ENCODE measurements around the gene IMMP2L.
"Not testable (repeated sequence)": the region's sequence is repeated elsewhere in the genome, so short reads cannot be mapped to it uniquely, and the experiment has no call there.

The IMMP2L gene

DNA sequence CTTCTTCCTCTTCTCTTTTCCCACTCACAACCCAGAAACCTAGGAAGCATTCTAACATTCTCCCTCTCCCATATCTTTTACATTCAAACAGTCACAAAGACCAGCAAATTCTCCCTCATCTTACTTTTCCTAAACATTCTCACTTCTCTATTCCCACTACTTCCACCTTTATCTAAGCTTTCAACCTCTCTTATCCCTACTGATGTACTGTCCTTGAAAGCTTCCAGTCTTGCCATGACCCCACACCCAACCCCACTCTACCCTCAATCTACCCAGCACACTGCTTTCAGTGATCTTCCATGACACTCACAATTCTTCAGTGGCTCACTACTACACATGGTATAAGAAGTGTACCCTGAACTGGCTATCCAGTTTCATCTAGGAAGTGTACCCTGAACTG, 5.3 kb downstream of the IMMP2L start:
- no peak for DNase-seq

DNA sequence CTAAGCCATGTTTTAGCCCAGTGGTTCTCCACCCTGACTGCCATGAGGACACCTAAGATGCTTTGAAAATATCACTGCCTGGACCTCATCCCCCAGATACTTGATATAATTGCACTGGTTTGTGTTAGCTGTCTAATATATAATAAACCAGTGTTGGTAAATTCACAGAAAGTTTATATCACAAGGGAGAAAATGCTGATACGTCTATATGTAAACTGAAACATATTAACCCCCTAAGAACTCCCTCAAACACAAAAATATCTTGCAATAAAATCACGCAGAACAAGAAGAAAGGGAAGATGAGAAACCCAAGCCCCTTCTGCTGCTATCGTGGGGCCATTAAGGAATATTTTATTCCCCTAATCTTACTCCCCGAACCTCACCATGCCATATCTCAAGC, 8.2 kb downstream of the IMMP2L start:
- no peak for DNase-seq

DNA sequence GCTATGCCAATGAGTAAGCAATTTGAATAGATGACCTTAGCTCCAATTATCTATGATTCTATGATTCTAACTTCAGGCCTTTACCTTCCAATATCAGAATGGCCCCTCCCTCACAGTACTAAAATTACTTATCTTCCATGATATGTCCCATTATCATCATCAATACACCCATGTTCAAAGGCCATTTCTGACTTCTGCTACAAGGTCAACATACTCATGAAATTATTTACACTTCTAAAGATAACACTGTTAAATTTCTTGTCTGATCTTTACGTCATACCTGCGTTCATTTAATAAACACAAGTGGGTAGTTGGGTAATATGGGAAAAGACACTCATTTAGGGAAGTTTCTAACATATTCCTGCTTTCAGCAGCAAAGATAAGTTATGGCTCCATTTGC, 21.2 kb downstream of the IMMP2L start:
- no peak for DNase-seq

DNA sequence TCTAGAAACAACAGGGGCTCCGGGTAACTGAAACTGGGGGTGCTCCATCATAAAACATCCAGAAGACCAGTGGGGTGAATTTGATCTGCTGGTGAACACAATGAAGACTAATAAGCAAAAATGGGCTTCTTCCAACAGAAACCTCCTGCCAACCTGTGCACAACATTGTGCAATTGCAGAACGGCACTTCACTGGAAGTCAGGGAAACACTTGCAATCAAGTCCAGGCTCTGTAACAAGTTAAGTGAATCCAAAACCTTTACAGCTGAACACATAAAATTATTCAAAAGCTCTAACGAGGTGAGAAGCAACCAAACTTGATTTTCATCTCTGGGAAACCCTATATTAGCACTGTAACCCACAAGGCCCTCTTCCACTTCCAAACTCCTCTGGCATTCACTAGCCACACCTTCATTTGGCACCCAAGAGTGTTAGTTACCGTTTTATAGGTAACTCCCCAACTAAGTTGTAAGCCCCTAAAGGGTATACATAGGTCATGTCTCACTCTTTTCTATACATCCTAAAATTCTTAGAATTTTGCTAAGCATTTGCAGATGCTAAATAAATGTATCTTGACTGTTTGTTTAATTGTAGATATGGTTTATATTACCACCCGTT, 22.0 kb downstream of the IMMP2L start:
- DNase-seq = no peak

DNA sequence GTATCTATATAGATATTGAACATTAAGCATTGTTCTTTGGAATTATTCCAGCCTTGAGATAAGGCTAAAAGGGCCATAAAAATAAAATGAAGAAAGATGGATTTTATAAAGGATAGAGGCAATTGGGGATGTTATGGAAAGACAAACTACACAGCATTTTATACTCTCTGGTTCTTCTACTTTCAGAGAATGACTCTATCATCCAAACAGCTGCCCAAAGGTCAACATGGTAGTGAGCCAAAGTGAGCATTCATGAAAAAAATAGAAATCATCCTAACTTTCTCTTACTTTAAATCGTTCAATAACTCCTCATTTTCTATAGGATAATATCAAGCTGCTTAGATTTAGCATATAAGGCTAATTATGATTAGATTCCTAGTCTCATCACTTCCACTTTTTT, 25.2 kb downstream of the IMMP2L start:
- DNase-seq = no peak

DNA sequence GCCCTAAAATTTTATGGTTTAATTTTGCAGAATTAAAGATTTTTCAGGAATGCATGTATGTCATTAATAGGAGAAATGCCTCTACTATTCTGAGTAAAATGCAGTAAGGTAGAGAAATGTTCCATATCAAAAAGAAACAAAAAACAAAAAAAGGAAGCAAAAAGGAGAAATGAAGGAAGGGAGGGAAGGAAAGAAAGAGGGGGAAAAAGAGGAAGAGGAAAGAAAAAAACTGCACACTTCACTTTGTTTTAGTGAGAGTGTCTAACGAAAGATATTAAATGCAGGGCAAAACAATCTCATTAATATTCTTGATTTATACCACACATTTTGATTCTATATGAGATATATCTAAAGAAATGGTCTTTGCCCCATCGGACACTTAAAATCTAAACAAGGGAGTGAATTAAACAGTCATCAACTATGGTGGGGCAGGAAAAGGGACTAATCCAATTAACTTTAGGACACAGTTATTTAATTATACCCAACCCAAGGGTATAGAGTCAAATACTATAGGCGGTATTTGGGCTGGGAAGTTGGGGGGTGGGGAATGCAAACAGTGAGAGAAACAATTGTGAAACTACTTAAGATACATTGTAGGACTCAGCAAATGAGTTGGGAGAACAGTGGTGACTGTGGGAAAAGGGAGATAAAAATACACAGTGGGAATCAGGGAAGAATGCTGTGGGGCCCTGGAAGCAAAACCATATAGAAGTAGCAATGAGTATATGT, 27.0 kb downstream of the IMMP2L start:
- no peak for DNase-seq

DNA sequence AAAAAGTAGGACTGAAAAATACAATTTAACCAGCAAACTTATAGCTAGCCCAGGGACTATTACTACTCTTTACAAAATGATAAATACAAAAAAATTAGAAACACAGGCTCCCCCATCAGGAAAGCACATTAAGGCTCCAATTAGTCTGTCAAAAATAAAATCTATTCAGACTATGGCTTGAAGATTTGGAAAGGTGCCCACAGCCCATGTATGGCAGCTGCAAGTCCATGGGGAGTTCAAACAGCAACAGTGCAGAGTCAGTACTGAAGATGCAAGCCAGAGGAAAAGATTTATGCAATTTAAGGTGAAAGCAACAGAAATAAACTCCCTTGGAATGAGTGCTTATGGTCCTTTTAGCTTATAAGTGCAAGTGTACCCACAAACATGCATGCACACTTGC, 29.7 kb downstream of the IMMP2L start:
- no peak for DNase-seq

DNA sequence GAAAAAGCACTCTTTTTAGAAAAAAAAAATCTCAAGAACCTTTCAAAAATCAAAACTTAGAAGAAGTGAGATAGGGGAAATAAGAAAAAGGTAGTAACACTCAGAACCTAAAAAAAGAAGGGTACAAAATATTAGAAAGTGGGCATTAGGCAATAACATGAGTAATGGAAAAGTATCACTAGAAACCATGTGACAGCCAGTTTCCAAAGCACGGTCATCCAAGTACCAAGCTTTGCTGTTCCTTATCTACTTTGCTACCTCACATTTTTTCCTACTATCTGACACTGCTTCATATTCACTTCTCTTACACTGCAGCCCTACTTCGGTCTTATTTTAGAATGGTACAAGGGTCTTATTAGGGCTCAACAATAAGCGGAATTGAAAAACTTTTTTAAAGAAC, 30.3 kb downstream of the IMMP2L start:
- no peak for DNase-seq

DNA sequence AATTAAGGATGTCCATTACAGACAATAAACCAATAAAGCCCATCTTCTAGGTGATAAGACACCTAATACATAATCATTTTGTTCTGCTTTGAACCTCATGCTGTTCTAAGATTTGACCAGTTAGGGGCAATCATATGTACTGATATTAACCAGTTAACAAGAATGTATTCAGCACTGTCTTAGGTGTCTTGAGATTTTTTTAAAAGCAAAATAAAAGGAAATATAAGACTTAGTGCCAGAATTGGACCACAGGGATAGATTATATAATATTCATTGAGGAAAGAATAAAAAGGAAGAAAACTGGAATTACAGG, 32.0 kb downstream of the IMMP2L start:
- DNase-seq = no peak

DNA sequence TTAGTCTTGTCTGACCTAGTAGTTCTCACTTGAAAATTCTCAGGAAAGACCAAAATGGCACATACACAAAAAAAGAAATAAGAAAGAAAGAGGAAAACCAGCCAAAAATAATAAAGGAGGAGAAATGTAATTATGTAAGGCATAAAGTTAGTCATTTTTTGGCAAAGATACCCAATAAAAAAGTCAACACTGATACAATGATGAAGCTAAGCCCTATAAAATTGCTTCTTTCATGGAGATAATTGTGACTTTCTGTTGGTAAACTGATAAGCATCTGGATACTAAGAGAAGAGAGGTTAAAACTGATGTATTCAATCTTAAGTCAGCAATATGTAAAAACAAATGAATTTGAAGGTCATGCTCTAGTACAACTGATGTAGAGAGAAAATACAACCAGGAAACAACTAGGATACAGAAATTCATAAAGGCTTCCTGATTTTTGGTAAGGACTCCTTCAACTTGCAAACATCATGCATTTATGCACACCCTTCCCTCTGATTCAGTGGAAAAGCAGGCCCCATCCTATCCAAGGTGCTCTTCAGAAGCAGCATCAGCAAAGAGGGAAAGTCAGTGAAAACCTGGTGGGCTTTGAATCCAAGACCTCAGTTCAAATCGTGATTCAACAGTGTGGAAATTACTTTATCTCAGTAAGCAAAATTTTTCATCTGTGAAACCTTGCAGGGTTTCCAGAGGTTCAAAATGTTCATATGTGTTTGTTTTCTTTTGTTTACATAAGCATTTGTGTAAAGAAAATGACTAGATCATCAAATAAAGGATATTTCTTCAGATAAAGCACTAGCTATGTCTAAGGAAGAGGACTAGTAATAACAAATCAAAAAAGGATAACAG, 32.6 kb downstream of the IMMP2L start:
- DNase-seq = peak; percentile 22

DNA sequence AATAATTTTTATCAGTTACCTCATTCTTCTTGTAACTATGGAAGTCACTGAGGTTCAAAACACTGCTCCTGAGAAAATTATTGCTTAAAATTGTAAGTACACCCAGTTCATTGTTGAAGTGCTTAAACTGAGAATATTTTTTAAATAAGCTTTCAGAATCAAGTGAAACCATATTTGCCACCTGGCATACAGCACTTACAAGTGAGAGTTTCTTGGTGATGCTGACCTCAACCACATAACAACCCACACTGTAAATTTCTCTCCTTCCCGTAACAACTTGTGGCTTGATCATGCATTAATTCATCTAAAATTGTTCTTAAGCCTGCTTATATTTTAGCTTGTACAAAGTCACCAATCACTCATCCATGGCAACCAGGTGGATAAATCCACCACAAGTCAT, 34.0 kb downstream of the IMMP2L start:
- DNase-seq = no peak

DNA sequence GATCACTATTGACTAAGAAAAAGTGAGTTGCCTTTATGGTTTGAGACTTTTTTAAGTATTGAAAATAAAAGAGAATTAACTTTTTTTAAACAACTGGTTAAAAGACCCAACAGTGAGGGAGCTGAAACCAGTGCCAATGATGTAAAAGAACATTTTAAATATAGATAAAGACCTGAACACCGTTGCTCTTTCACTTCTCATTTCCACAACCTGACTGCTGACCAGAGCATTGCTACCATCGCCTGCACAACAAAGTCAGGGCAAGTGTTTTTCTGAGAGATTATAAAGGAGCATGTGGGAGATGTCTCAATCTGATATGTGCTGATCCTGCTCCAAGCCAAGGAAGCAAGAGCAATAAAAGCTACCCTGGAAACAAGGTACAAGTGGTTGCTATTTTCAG, 34.7 kb downstream of the IMMP2L start:
- DNase-seq = no peak

DNA sequence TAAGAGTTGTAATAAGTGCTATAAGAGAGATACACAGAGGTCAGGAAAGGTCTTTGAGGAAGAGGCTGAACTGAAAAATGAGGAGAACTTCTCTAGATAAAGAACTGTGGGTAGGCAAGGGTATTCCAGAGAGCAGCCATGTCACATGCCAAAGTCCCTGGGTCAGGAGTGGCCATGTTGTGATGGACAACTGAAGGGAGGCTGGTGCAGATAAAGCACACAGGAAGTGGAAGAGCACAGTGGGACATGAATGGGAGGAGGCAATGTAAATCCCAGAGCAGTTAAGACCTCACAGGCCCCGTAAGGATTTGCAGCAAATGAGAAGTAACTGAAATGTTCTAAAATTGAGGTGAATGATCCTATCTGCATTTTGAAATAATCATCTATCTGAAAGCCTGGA, 37.2 kb downstream of the IMMP2L start:
- DNase-seq = no peak

DNA sequence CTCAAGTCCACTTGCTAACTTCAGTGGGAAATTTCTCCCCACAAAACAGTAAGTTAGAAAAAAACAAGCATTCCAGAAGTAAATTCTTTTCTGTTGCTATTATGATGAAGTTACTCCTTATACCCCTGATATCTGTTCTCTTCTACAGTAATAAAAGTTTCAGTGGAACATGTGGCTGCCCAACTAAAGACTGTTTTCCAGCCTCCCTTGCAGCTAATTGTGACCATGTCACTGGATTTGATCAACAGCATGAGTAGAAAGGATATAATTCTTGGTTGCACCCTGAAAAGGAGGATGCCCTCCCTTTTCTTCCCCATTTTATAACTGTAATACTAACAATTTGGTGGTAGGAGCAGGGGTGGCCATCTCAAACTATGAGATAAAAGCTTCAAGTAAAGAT, 40.6 kb downstream of the IMMP2L start:
- no peak for DNase-seq

DNA sequence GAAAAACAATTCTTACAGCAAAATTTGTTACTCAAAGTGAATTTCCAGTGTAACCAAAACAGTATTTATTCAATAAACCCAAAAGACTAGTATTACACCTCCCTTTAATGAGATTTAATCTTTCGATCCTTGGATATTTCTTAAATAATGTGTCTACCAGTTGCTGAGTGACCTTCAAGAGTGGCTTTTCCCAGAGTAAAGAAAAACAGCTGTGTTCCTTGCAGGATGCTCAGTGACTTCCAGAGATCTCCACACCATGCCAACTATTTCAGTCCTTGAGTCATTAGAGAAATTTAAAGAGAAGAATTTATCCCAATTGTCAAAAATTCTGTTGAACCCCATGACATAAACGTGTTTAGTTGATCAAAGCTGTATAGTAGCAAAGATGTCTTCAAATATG, 44.0 kb downstream of the IMMP2L start:
- no peak for DNase-seq

DNA sequence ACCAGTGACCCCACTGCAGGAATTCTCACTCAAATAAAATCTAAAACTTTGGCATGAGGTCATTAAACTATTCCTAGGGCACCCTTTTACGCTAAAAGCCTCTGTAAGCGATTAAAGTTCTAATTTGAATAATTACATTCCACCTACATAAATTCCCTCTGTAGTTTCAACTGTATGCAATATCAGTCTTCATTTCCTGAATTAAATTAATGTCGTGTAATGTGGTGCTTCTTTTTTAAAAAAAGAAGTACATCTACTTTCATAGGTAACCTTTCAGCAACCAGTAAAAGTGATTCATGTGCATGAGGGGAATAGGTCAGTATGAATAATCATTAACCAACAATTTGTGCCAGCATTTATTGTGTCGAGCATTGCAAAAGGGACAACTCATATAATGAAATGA, 44.7 kb downstream of the IMMP2L start:
- DNase-seq = no peak

DNA sequence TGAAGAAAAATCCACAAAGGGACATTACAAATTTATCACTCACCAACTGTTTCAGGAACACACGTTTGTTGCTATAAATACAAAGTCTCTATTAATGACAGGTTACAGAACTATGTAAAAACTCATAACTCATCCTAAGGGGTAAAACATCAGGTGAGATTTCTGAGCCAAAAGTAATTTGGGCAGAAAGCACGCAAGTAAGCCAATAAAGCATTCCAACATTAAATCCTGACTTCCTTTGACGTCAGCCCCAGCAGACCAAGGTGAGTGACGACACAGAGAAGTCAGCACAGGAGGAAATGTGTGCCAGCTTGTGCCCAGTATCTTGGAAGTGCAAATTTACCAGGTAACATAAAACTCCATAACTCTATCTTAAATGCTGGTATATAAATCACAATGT, 45.7 kb downstream of the IMMP2L start:
- no peak for DNase-seq

DNA sequence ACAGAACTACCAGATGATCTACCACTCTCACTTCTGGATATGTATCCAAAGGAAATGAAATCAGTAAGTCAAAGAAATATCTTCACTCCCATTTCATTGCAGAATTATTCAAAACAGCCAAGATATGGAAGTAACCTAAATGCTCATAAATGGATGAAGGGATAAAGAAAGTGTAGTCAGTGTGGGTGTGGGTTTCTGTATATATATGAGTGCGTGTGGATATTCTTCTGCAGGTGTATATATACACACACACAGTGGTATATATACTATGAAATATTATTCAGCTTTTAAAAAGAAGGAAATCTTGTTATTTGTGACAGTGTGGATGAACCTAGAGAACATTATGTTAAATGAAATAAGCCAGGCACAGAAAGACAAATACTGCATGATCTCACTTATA, 48.7 kb downstream of the IMMP2L start:
- DNase-seq = no peak

DNA sequence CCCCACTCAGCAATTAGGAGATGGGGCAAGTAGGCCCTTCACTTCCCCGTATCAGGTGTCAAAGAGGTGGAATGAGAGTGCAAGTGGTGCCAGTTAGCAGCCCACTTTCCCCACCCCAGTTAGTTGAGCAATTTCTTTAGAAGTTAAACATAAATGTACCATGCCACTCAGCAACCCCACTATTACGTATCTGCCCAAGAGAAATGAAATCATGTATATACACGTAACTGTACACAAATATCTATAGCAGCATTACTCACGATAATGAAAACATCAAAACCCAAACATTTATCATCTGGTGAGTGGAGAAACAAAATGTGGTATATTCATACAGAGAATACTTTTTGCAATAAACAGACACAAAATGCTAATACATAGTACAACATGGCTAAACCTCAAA, 50.4 kb downstream of the IMMP2L start:
- no peak for DNase-seq

DNA sequence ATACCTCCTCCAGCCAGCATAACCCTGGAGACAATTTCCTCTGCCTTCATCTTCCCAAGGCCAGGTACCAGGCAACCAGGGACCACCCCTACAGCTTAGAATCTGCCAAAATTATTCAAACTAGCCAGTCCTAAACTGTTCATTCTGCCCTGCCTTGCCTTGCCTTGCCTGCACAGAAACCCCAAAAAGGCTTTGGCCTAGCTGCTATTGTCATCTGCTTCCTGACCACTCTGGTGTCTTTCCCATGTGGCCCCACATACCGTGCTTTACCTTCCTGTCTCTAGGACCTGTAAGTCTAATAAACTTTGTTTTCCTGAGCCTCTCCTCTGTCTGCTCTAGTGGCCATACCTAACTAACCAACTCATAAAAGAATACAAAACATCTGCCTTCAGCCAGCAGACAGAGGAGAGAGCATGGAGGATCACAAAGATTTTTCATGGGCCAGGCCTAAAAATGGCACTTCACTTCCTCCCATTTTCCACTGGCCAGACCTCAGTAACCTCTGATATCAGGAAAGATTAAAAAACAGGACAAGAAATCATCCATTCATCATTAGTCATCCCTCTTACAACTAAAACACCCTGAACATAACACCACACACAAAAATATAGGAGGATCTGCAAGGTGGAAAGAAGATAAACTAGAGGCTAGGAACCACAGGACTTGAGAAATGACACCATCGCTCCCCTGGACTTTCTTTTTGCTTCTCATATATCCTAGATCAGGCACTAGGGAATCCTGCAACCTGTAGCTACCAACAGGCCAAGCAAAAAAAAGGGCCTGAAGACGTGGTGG, 51.5 kb downstream of the IMMP2L start:
- DNase-seq = no peak

DNA sequence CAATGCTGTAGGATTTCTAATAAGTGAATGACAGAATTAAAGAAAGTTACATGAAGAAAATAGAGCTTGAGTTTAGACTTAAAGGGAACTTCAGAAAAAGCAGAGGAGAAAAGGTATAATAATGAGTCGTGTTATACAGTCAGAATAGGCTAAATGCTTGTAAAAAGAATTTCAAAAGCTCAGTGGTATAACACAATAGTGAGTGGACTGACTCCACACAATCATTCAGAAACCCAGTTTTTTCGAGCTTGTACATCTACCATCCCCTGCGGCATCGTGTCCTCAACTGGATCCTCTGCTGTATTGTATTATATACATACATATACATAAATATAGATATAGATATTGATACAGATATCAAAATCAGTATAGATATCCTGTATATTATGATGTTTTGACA, 52.2 kb downstream of the IMMP2L start:
- no peak for DNase-seq

DNA sequence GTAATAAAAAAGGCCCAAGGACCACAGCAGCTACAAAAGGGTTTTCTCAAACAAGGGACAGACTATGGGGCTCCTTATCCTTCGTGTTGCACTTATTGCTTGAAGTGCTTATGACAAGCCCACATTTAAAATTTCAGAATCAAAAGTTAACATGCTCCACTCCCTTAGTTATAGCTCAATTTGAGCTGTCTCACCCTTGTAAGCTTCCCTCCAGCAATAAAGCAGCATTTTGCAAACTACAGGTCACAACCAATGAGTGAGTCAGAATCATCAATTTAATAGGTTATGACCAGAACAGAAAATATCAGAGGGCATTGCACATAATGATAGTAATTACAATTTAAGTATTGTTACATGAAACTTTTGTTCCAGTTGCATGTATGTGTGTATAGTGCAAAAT, 53.0 kb downstream of the IMMP2L start:
- DNase-seq = no peak

DNA sequence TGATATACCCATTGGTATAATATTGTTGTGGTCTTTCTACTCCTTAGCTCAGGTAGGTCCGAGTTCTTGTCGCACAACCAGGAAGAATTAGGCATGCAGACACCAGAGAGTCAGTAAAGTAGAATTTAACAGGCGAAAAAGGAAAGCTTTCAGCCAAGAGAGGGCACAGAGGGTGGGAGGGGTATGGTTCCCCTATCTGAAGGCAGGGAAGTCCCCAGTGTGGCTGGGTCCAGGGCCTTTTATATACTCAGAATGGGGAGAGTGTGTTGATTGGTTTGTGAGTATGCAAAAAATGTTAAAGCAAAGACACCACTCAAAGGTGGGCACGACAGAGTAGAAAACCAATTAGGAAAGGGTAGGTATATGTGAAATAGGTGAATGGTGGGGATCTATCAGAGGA, 53.9 kb downstream of the IMMP2L start:
- no peak for DNase-seq

DNA sequence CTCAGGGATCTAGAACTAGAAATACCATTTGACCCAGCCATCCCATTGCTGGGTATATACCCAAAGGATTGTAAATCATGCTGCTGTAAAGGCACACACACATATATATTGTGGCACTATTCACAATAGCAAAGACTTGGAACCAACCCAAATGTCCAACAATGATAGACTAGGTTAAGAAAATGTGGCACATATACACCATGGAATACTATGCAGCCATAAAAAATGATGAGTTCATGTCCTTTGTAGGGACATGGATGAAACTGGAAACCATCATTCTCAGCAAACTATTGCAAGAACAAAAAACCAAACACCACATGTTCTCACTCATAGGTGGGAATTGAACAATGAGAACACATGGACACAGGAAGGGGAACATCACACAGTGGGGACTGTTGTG, 56.9 kb downstream of the IMMP2L start:
- not testable (repeated sequence) for DNase-seq

All from EL (cell line).